OCI-LY1 (cell line): ENCODE data around the gene OR2C1.

Experiments used
- EZH2 ChIP-seq: fragments of 200-600 bp; sonication (generic), shearing (Covaris generic); IDR thresholded peaks from 2 replicates; pipeline ENCODE4 v1.8.0; 2017; ENCODE audit warnings: borderline replicate concordance, mixed run types, mild to moderate bottlenecking, antibody characterized with exemption, low read length, moderate library complexity, mixed read lengths
- TF ChIP-seq, protein P1 (sequence below): fragments of 200-600 bp; sonication (generic), shearing (Covaris generic); IDR thresholded peaks from 2 replicates; pipeline ENCODE4 v1.5.1; 2017; ENCODE audit warnings: mild to moderate bottlenecking, antibody characterized with exemption, low read length, moderate library complexity, mixed read lengths

DNA sequence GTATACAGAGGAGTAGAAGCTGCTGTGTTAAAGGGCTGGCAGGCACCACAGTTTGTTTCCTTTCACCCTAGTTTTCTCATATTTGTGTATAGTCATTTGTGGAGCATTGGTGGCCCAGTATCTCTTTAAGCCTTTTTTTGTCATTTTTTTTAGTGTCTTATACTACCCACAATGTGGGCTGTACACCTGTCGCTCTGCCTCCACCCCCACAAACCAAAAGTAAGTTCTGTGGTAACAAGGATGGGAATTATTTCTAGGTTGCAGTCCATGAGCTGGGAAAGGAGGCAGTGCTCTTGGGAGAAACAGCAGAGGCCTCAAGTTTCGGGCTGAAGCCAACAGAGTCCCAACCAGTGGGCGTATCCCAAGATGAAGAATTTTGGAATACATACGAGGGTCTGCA, 44.2 kb upstream of the OR2C1 start:
- TF ChIP-seq, protein P1, sequence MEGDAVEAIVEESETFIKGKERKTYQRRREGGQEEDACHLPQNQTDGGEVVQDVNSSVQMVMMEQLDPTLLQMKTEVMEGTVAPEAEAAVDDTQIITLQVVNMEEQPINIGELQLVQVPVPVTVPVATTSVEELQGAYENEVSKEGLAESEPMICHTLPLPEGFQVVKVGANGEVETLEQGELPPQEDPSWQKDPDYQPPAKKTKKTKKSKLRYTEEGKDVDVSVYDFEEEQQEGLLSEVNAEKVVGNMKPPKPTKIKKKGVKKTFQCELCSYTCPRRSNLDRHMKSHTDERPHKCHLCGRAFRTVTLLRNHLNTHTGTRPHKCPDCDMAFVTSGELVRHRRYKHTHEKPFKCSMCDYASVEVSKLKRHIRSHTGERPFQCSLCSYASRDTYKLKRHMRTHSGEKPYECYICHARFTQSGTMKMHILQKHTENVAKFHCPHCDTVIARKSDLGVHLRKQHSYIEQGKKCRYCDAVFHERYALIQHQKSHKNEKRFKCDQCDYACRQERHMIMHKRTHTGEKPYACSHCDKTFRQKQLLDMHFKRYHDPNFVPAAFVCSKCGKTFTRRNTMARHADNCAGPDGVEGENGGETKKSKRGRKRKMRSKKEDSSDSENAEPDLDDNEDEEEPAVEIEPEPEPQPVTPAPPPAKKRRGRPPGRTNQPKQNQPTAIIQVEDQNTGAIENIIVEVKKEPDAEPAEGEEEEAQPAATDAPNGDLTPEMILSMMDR, result no peak
- TF ChIP-seq EZH2, result no peak
